ENCODE data around the gene CDV3.

The CDV3 gene

GRCh38 chr3:133549565-133549964, 23.9 kb upstream of the CDV3 start:
- TF ChIP-seq REST (IDR thresholded peaks at IDR 0.05; ENCODE audit: insufficient read depth in 1 of 2, low read depth in 2 of 2, low read length in 2 of 2) (no peak), POLR2AphosphoS5 (IDR thresholded peaks at IDR 0.05; ENCODE audit: low read depth, low read length) (no peak), FOXP2 (optimal IDR thresholded peaks at IDR 0.05; ENCODE audit: borderline replicate concordance, extremely low read depth, extremely low read length, insufficient read depth) (no peak), SIN3A (IDR thresholded peaks at IDR 0.05; ENCODE audit: borderline replicate concordance, insufficient read depth, low read length) (no peak), TAF1 (IDR thresholded peaks at IDR 0.05; ENCODE audit: borderline replicate concordance, insufficient read depth, low read length) (no peak)

- TF ChIP-seq SIN3A (IDR thresholded peaks at IDR 0.05; ENCODE audit: borderline replicate concordance, insufficient read depth, low read length) (no peak), REST (IDR thresholded peaks at IDR 0.05; ENCODE audit: insufficient read depth in 1 of 2, low read depth in 2 of 2, low read length in 2 of 2) (no peak), FOXP2 (optimal IDR thresholded peaks at IDR 0.05; ENCODE audit: borderline replicate concordance, extremely low read depth, extremely low read length, insufficient read depth) (no peak), POLR2AphosphoS5 (IDR thresholded peaks at IDR 0.05; ENCODE audit: low read depth, low read length) (no peak), TAF1 (IDR thresholded peaks at IDR 0.05; ENCODE audit: borderline replicate concordance, insufficient read depth, low read length) (no peak)
Measured at GRCh38 chr3:133561679-133562078, 11.8 kb upstream of the CDV3 start.

- no peak for TF ChIP-seq TAF1 (IDR thresholded peaks at IDR 0.05; ENCODE audit: borderline replicate concordance, insufficient read depth, low read length)
- no peak for TF ChIP-seq FOXP2 (optimal IDR thresholded peaks at IDR 0.05; ENCODE audit: borderline replicate concordance, extremely low read depth, extremely low read length, insufficient read depth)
- no peak for TF ChIP-seq REST (IDR thresholded peaks at IDR 0.05; ENCODE audit: insufficient read depth in 1 of 2, low read depth in 2 of 2, low read length in 2 of 2)
- TF ChIP-seq SIN3A (IDR thresholded peaks at IDR 0.05; ENCODE audit: borderline replicate concordance, insufficient read depth, low read length), result no peak
- no peak for TF ChIP-seq POLR2AphosphoS5 (IDR thresholded peaks at IDR 0.05; ENCODE audit: low read depth, low read length)
Measured at GRCh38 chr3:133562376-133562775, 11.1 kb upstream of the CDV3 start.

- TF ChIP-seq POLR2AphosphoS5 (IDR thresholded peaks at IDR 0.05; ENCODE audit: low read depth, low read length) (no peak), REST (IDR thresholded peaks at IDR 0.05; ENCODE audit: insufficient read depth in 1 of 2, low read depth in 2 of 2, low read length in 2 of 2) (no peak), SIN3A (IDR thresholded peaks at IDR 0.05; ENCODE audit: borderline replicate concordance, insufficient read depth, low read length) (no peak), FOXP2 (optimal IDR thresholded peaks at IDR 0.05; ENCODE audit: borderline replicate concordance, extremely low read depth, extremely low read length, insufficient read depth) (no peak), TAF1 (IDR thresholded peaks at IDR 0.05; ENCODE audit: borderline replicate concordance, insufficient read depth, low read length) (no peak)
Measured at GRCh38 chr3:133563186-133563591, 10.3 kb upstream of the CDV3 start.

GRCh38 chr3:133563816-133564215, 9.7 kb upstream of the CDV3 start:
- no peak for TF ChIP-seq FOXP2 (optimal IDR thresholded peaks at IDR 0.05; ENCODE audit: borderline replicate concordance, extremely low read depth, extremely low read length, insufficient read depth)
- TF ChIP-seq REST (IDR thresholded peaks at IDR 0.05; ENCODE audit: insufficient read depth in 1 of 2, low read depth in 2 of 2, low read length in 2 of 2), result no peak
- TF ChIP-seq POLR2AphosphoS5 (IDR thresholded peaks at IDR 0.05; ENCODE audit: low read depth, low read length), result no peak
- TF ChIP-seq SIN3A (IDR thresholded peaks at IDR 0.05; ENCODE audit: borderline replicate concordance, insufficient read depth, low read length), result no peak
- TF ChIP-seq TAF1 (IDR thresholded peaks at IDR 0.05; ENCODE audit: borderline replicate concordance, insufficient read depth, low read length), result no peak

All from PFSK-1 (cell line).